Loucy (cell line): ENCODE data around the gene CNTRL.

Experiments used
- CTCF ChIP-seq: fragments of 200-600 bp; sonication (generic); conservative IDR thresholded peaks from 2 replicates; pipeline ENCODE4 v1.5.1; 2014; ENCODE audit warnings: mild to moderate bottlenecking, antibody characterized with exemption, low read length
- EZH2phosphoT487 ChIP-seq: fragments of 200-600 bp; IDR thresholded peaks from 2 replicates; pipeline ENCODE4 v1.6.1; 2018; ENCODE audit warnings: antibody characterized with exemption, mild to moderate bottlenecking, moderate library complexity, borderline replicate concordance

DNA sequence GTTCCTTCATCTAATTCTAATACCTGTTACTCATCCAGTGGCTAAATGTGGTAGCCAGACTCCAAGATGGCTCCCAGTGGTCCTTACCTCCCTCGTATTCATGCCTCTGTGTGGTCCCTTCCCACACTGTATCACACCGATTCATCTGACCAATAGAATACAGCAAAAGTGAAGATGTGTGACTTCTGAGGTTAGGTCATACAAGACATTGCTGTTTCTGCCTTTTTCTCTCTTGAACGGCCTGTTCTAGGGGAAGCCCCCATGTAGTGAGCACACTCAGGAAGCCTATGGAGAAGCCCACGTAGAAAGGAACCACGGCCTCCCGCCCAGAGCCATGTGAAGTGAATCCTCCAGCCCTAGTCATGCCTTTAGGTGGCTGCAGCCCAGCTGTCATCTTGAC lies 15.2 kb upstream of the CNTRL start:
- no peak for TF ChIP-seq CTCF
- no peak for TF ChIP-seq EZH2phosphoT487
